MM.1S (cell line): ENCODE results near the gene SMAGP.
"Not testable (repeated sequence)": the region's sequence is repeated elsewhere in the genome, so short reads cannot be mapped to it uniquely, and the experiment has no call there.

ENCODE experiments used
- DNase-seq: peaks from one replicate; pipeline ENCODE4 v3.0.0-alpha.2; 2015
- H2AFZ ChIP-seq: fragments of 300-600 bp; sonication (generic); 2 replicates; pipeline ENCODE4 v1.6.0; 2016; ENCODE audit warnings: antibody characterized with exemption, low read length
- H3F3A ChIP-seq: fragments of 300-600 bp; sonication (generic); 2 replicates; pipeline ENCODE4 v1.6.1; 2016; ENCODE audit warnings: mild to moderate bottlenecking, antibody characterized with exemption, low read length, moderate library complexity, mixed read lengths; ENCODE audit not compliant: insufficient read depth
- H3K27ac ChIP-seq: fragments of 300-600 bp; sonication (generic); 2 replicates; pipeline ENCODE4 v1.5.1; 2016; ENCODE audit warnings: mild to moderate bottlenecking, low read length
- H3K27me3 ChIP-seq: fragments of 300-600 bp; sonication (generic); replicated peaks from 2 replicates; pipeline ENCODE4 v1.6.0; 2016; ENCODE audit warnings: low read length; ENCODE audit not compliant: insufficient read depth
- H3K36me3 ChIP-seq: fragments of 300-600 bp; sonication (generic); replicated peaks from 2 replicates; pipeline ENCODE4 v1.6.1; 2016; ENCODE audit warnings: mild to moderate bottlenecking, low read length, mixed read lengths; ENCODE audit not compliant: insufficient read depth
- H3K4me1 ChIP-seq: fragments of 300-600 bp; sonication (generic); 2 replicates; pipeline ENCODE4 v1.6.1; 2016; ENCODE audit warnings: low read length, mixed read lengths
- H3K4me2 ChIP-seq: fragments of 300-600 bp; sonication (generic); 2 replicates; pipeline ENCODE4 v1.6.0; 2016; ENCODE audit warnings: low read depth, low read length
- H3K4me3 ChIP-seq: fragments of 300-600 bp; sonication (generic); 2 replicates; pipeline ENCODE4 v1.5.1; 2016; ENCODE audit warnings: low read length, mixed read lengths
- H3K79me2 ChIP-seq: fragments of 300-600 bp; sonication (generic); 2 replicates; pipeline ENCODE4 v1.6.1; 2016; ENCODE audit warnings: mixed run types, low read length, mixed read lengths
- H3K9ac ChIP-seq: fragments of 300-600 bp; sonication (generic); 2 replicates; pipeline ENCODE4 v1.6.1; 2016; ENCODE audit warnings: low read length, mixed read lengths
- H3K9me2 ChIP-seq: fragments of 300-600 bp; sonication (generic); replicated peaks from 2 replicates; pipeline ENCODE4 v1.6.1; 2016; ENCODE audit warnings: mild to moderate bottlenecking, low read length, mixed read lengths; ENCODE audit not compliant: insufficient read depth
- H3K9me3 ChIP-seq: fragments of 300-600 bp; sonication (generic); replicated peaks from 2 replicates; pipeline ENCODE4 v1.6.1; 2016; ENCODE audit warnings: mild to moderate bottlenecking, low read length, mixed read lengths; ENCODE audit not compliant: insufficient read depth
- H4K20me1 ChIP-seq: fragments of 300-600 bp; sonication (generic); 2 replicates; pipeline ENCODE4 v1.6.1; 2016; ENCODE audit warnings: mild to moderate bottlenecking, low read length, moderate library complexity, mixed read lengths; ENCODE audit not compliant: insufficient read depth
- EZH2 ChIP-seq: fragments of 300-600 bp; sonication (generic); optimal IDR thresholded peaks from 2 replicates; pipeline ENCODE3; 2017; ENCODE audit warnings: low read depth, mild to moderate bottlenecking, antibody characterized with exemption, low read length, mixed read lengths
- EZH2phosphoT487 ChIP-seq: fragments of 300-600 bp; sonication (generic); IDR thresholded peaks from 2 replicates; pipeline ENCODE4 v1.6.1; 2018; ENCODE audit warnings: antibody characterized with exemption, low read length
- TF ChIP-seq, protein P1 (sequence below): fragments of 300-600 bp; sonication (generic); IDR thresholded peaks from 2 replicates; pipeline ENCODE4 v1.5.1; 2016; ENCODE audit warnings: antibody characterized with exemption, low read length, mixed read lengths

SMAGP gene

DNA sequence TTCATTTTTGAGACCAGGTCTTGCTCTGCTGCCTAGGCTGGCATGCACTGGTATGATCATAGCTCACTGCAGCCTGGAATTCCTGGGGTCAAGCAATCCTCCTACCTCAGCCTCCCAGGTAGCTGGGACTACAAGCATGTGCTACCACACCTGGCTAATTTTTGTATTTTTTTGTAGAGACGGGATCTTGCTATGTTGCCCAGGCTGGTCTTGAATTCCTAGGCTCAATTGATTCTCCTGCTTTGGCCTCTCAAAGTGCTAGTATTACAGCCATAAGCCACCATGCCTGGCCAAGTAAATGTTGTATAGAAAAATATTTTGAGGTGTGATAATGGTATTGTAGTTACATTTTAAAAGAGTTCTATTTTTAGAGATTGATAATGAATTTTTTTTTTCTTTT is 41.2 kb upstream of the SMAGP start:
- TF ChIP-seq EZH2 (no peak), EZH2phosphoT487 (no peak)
- TF ChIP-seq, protein P1, sequence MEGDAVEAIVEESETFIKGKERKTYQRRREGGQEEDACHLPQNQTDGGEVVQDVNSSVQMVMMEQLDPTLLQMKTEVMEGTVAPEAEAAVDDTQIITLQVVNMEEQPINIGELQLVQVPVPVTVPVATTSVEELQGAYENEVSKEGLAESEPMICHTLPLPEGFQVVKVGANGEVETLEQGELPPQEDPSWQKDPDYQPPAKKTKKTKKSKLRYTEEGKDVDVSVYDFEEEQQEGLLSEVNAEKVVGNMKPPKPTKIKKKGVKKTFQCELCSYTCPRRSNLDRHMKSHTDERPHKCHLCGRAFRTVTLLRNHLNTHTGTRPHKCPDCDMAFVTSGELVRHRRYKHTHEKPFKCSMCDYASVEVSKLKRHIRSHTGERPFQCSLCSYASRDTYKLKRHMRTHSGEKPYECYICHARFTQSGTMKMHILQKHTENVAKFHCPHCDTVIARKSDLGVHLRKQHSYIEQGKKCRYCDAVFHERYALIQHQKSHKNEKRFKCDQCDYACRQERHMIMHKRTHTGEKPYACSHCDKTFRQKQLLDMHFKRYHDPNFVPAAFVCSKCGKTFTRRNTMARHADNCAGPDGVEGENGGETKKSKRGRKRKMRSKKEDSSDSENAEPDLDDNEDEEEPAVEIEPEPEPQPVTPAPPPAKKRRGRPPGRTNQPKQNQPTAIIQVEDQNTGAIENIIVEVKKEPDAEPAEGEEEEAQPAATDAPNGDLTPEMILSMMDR: no peak
- Histone ChIP-seq H3K9me2 (no peaks in the 10 kb centered on the region), H3K9me3 (no peaks in the 10 kb centered on the region), H3F3A (no peaks in the 10 kb centered on the region), H3K4me1 (peaks cover 8% of the 10 kb centered on the region; the same call in 1 of the 2 replicates), H4K20me1 (no peaks in the 10 kb centered on the region), H3K27ac (no peak overlapping the region), H3K36me3 (peaks cover 4% of the 10 kb centered on the region; the same call in 1 of the 2 replicates), H3K9ac (no peak overlapping the region), H3K27me3 (no peaks in the 10 kb centered on the region), H3K4me3 (no peak overlapping the region), H2AFZ (no peak overlapping the region), H3K4me2 (no peak overlapping the region), H3K79me2 (peaks cover 71% of the 10 kb centered on the region)
- no peak for DNase-seq

DNA sequence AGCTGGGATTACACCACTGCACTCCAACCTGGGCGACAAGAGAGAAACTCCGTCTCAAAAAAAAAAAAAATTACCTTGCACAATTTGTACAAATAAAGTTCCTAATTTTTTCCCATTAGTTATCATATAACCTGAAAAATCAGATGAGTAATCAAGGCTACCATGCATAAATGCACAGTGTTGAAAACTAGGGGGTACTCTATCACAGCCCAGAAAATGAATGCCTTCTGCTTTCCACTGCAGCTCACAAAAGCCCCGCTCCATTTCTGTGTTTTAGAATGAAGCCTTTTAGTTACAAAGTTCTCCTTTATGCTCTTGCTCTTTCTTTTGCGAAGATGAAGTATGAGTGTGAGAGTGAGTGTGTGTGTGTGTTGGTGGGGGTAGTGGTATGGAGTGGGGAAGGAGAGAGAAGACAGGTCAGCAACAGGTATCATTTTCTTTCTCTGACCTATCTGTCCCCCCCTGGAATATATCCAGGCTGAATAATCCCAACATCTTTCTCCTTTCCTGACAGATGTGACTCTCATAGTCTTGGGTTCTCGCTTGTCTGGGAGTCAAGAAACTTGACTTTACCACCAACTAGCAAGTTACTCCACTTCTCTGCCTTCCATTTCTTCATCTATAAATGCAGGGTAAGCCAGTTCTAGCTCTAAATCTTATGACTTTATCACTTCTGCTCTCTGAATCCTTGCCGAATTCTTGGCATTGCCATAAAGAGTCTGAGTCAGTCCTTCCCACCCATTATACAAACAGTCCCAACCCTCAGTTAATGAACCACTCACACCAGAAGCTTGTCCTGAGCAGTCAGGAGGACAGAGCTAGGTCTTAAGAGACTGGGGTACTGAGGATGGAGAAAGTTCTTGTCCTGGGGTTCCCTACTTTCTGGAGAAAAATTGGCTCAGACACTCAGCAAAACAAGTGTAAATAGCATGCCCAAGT is 37.7 kb upstream of the SMAGP start:
- no peak overlapping the region for H3K4me2 ChIP-seq
- no peaks in the 10 kb centered on the region for H3K9me2 ChIP-seq
- TF ChIP-seq EZH2: no peak
- TF ChIP-seq, protein P1: no peak
- TF ChIP-seq EZH2phosphoT487: no peak
- H4K20me1 ChIP-seq: no peaks in the 10 kb centered on the region
- H3K9ac ChIP-seq: no peak overlapping the region
- peaks cover 6% of the 10 kb centered on the region; the same call in 1 of the 2 replicates for H3K4me1 ChIP-seq
- no peaks in the 10 kb centered on the region for H3K27me3 ChIP-seq
- H3K79me2 ChIP-seq: peaks cover 61% of the 10 kb centered on the region
- no peaks in the 10 kb centered on the region for H3K9me3 ChIP-seq
- no peaks in the 10 kb centered on the region for H3F3A ChIP-seq
- H3K4me3 ChIP-seq: no peak overlapping the region
- peaks cover 4% of the 10 kb centered on the region; the same call in 1 of the 2 replicates for H3K36me3 ChIP-seq
- no peak overlapping the region for H2AFZ ChIP-seq
- no peak overlapping the region for H3K27ac ChIP-seq
- DNase-seq: no peak

DNA sequence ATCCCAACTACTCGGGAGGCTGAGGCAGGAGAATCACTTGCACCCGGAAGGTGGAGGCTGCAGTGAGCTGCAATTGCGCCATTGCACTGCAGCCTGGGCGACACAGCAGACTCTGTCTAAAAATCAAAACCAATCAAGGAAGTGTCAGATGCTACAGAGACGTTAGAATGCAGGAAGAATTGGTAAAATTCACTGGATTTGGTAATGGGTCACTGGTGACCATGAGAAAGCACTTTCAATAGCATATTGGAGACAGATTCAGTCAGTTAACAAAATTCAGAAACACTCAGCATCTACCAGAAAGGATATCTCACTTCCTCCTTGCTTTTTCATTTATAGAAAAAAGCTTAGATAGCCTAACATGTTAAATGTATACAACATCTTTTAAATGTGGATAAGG is 36.3 kb upstream of the SMAGP start:
- Histone ChIP-seq H3K4me1 (peaks cover 6% of the 10 kb centered on the region; the same call in 1 of the 2 replicates), H3K9me3 (no peaks in the 10 kb centered on the region), H3K36me3 (peaks cover 7% of the 10 kb centered on the region), H2AFZ (no peak overlapping the region), H3K9ac (no peak overlapping the region), H3K27me3 (no peaks in the 10 kb centered on the region), H3K4me2 (no peak overlapping the region), H3K4me3 (no peak overlapping the region), H3K9me2 (no peaks in the 10 kb centered on the region), H3K27ac (no peak overlapping the region), H3F3A (no peaks in the 10 kb centered on the region), H4K20me1 (no peaks in the 10 kb centered on the region), H3K79me2 (peaks cover 61% of the 10 kb centered on the region)
- no peak for DNase-seq
- no peak for TF ChIP-seq EZH2
- TF ChIP-seq, protein P1: no peak
- TF ChIP-seq EZH2phosphoT487: no peak

DNA sequence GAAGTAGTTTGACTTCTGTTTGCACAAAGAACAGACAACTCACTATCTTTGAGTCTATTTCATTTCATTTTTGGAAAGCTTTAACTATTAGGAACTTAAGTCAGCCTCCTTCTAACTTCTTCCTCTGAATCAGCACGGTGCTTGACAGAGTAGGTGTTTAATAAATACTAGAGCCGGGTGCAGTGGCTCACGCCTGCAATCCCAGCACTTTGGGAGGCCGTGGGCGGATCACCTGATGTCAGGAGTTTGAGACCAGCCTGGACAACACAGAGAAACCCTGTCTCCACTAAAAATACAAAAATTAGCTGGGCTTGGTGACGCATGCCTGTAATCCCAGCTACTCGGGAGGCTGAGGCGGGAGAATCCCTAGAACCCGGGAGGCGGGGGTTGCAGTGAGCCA is 30.6 kb upstream of the SMAGP start:
- H3K27ac ChIP-seq, H3F3A ChIP-seq, H3K9me2 ChIP-seq, H3K9ac ChIP-seq, H3K4me1 ChIP-seq, H3K4me2 ChIP-seq, H3K4me3 ChIP-seq, H3K9me3 ChIP-seq, H2AFZ ChIP-seq, H4K20me1 ChIP-seq, H3K27me3 ChIP-seq, DNase-seq: not testable (repeated sequence)
- H3K79me2 ChIP-seq: peaks cover 13% of the 10 kb centered on the region
- peaks cover 23% of the 10 kb centered on the region for H3K36me3 ChIP-seq
